HTR-8/SVneo (cell line): ENCODE results near the gene ZNF253.
"Not testable (repeated sequence)": the region's sequence is repeated elsewhere in the genome, so short reads cannot be mapped to it uniquely, and the experiment has no call there.

Experiments used
- DNase-seq: peaks from one replicate; pipeline ENCODE4 v3.0.0; 2011; ENCODE audit warnings: low spot score, mixed read lengths; ENCODE audit not compliant: insufficient read length
- FAIRE-seq: peaks from 2 replicates; lab custom pipeline; 2011; peaks lifted over from hg19 to GRCh38; lab: Jason Lieb, UNC

The ZNF253 gene

GRCh38 chr19:19892055-19892941, 26.6 kb downstream of the ZNF253 start:
- FAIRE-seq, DNase-seq: not testable (repeated sequence)

DNA sequence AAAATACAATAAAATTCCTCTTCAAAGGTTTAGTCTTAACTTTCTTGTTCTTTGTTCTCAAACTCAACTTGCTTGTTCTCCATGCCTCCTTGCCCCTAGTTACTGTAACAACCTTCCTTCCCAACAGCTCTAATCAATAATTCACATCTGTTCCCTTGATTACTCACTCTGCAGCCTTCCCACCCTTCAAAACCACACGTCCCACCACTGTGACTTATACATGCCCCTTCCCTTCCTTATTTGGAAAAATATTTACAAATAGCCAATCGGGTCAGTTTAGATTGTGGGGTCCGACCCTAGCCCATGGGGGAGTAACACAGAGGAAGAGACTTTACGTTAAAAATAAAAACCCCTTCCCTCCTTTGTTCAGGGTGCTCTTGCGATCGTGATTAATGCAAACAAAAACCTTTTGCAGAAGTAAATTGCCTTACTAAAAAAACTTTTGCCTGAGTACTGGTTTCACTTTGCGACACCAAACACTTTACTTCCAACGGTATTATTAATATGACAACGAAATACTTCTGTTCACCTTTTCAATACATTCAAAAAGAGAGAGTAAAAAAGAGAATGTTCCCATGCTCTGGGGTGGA, 34.6 kb downstream of the ZNF253 start:
- FAIRE-seq (no peak), DNase-seq (peak; percentile 24)

GRCh38 chr19:19900729-19901444, 35.2 kb downstream of the ZNF253 start, which contains the start of gene ZNF93:
ZNF93 (plus strand) TSS chr19:19900946; CDS start chr19:19901089, 143 bp downstream.
- peak; percentile 80 for DNase-seq
- peak; percentile 87 for FAIRE-seq

- not testable (repeated sequence) for FAIRE-seq, DNase-seq
Observed at GRCh38 chr19:19907551-19907950, 41.9 kb downstream of the ZNF253 start.

GRCh38 chr19:19909654-19910053, 44.0 kb downstream of the ZNF253 start:
- no peak for FAIRE-seq

GRCh38 chr19:19911150-19911549, 45.5 kb downstream of the ZNF253 start:
- DNase-seq (peak; percentile 2), FAIRE-seq (no peak)

More at GRCh38 chr19:19909654-19910053, 44.0 kb downstream of the ZNF253 start:
- no peak for DNase-seq

DNA sequence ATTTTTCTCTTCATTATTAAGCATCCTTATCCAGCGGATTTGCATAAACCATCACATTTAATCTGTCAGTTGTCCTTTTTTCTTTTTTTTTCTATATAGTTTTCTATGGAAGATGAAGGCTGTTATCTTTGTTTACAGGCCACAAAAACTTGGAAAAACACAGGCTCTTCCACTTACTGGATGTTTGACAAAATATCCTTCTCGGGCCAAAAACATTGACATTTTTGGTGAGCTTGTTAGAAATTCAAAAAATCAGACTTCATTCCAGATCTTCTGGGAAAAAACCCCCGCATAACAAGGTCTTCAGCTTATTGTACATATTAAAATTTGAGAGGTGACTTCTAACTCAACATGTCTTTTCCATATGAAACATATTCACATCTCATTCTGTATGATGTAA, 48.9 kb downstream of the ZNF253 start:
- no peak for DNase-seq
- FAIRE-seq = no peak

GRCh38 chr19:19930417-19930816, 64.7 kb downstream of the ZNF253 start:
- FAIRE-seq, DNase-seq: not testable (repeated sequence)

DNA sequence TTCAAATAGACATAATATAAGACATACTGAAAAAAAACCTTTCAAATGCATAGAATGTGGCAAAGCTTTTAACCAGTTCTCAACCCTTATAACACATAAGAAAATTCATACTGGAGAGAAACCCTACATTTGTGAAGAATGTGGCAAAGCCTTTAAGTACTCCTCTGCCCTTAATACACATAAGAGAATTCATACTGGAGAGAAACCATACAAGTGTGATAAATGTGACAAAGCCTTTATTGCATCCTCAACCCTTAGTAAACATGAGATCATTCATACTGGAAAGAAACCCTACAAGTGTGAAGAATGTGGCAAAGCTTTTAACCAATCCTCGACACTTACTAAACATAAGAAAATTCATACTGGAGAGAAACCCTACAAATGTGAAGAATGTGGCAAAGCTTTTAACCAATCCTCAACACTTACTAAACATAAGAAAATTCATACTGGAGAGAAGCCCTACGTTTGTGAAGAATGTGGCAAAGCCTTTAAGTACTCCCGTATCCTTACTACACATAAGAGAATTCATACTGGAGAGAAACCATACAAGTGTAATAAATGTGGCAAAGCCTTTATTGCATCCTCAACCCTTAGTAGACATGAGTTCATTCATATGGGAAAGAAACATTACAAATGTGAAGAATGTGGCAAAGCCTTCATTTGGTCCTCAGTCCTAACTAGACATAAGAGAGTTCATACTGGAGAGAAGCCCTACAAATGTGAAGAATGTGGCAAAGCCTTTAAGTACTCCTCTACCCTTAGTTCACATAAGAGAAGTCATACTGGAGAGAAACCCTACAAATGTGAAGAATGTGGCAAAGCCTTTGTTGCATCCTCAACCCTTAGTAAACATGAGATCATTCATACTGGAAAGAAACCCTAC, 68.0 kb downstream of the ZNF253 start:
- FAIRE-seq, DNase-seq: not testable (repeated sequence)

DNA sequence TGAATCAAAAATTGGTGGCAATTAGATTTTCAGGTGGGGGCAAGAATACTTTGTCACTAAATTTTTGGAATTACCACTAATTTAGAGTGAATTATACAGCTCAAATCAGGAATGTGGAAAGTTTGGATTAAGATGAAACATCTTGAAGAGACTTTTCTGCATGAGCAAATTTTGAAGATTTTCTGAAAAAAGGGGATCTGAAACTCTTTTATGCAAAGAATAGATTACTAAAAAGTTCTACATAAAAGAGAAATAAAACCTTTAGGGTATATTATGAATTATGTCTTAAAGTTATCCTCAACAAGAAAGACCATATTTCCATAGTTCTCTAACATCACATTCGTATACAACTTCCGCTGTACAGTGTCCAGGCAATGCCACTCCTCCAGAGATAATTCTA, 71.7 kb downstream of the ZNF253 start:
- no peak for FAIRE-seq

DNA sequence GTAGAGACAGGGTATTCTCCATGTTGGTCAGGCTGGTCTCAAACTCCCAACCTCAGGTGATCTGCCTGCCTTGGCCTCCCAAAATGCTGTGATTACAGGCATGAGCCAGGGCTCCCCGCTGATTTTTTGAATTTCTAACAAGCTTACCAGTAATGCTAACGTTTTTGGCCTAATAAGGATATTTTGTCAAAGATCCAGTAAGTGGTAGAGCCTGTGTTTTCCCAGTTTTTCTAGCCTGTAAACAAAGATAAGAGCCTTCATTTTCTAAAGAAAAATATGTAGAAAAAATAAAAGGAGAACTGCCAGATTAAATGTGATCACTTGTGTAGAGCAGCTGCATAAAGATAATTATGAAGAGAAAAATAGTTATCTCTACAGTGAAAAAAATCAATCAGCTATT, 72.8 kb downstream of the ZNF253 start:
- FAIRE-seq = no peak

More for the DNA sequence above, 71.7 kb downstream of the ZNF253 start:
- DNase-seq = no peak

GRCh38 chr19:19943848-19944582, 78.3 kb downstream of the ZNF253 start:
- DNase-seq (no peak), FAIRE-seq (no peak)

More for the DNA sequence above, 72.8 kb downstream of the ZNF253 start:
- no peak for DNase-seq
